CD8-positive, alpha-beta memory T cell (primary cell): ENCODE data around the gene PRKACG. TPM values are rescaled to one million over a fixed set of nuclear protein-coding genes. Genes with fewer than 3 reads are reported as not detected.
"Not testable (repeated sequence)": the region's sequence is repeated elsewhere in the genome, so short reads cannot be mapped to it uniquely, and the experiment has no call there.

ENCODE experiments used
- CTCF ChIA-PET: fragments of 350-600 bp; sonication (Branson Sonifier 250); formaldehyde crosslinking; loops from one replicate; lab custom pipeline; 2021; ENCODE audit warnings: antibody characterized with exemption; lab: Charles Lee
- POLR2A ChIA-PET: fragments of 350-600 bp; sonication (Branson Sonifier 250); formaldehyde crosslinking; loops from one replicate; lab custom pipeline; 2021; ENCODE audit warnings: antibody characterized with exemption; lab: Charles Lee
- DNase-seq, 5 donors: peaks; one replicate each; pipeline versions ENCODE4 v3.0.0 to v3.0.0-alpha.2; 2020 to 2022; ENCODE audit warnings: mixed read lengths in 1 of 5
- H3K27ac ChIP-seq: one replicate; pipeline ENCODE4 v1.7.0; 2013; ENCODE audit warnings: low read depth, mild to moderate bottlenecking, low read length, moderate library complexity
- H3K27me3 ChIP-seq: 2 replicates; pipeline ENCODE4 v1.7.0; 2013; ENCODE audit warnings: low read length, mild to moderate bottlenecking; ENCODE audit not compliant: insufficient read depth, poor library complexity, severe bottlenecking
- H3K36me3 ChIP-seq: 2 replicates; pipeline ENCODE4 v1.7.0; 2013; ENCODE audit warnings: mild to moderate bottlenecking, low read length, moderate library complexity; ENCODE audit not compliant: insufficient read depth
- H3K4me1 ChIP-seq: 2 replicates; pipeline ENCODE4 v1.7.0; 2013; ENCODE audit warnings: mild to moderate bottlenecking, low read length, moderate library complexity; ENCODE audit not compliant: insufficient read depth
- H3K4me3 ChIP-seq: 2 replicates; pipeline ENCODE4 v1.7.0; 2013; ENCODE audit warnings: mild to moderate bottlenecking, low read length
- H3K9me3 ChIP-seq: 2 replicates; pipeline ENCODE4 v1.7.0; 2013; ENCODE audit warnings: mild to moderate bottlenecking, low read length
- H3K27ac Mint-ChIP-seq, 8 donors: one replicate each; pipeline ENCODE4 v1.8.0; 2020 to 2021; ENCODE audit warnings: mixed read lengths in 8 of 8, mild to moderate bottlenecking in 6 of 8, inconsistent platforms in 3 of 8, moderate library complexity in 3 of 8
- H3K27me3 Mint-ChIP-seq, 2 donors: one replicate each; pipeline ENCODE4 v1.8.0; 2020 to 2021; ENCODE audit warnings: mixed read lengths in 2 of 2, mild to moderate bottlenecking in 1 of 2, moderate library complexity in 1 of 2
- H3K36me3 Mint-ChIP-seq, 3 donors: one replicate each; pipeline ENCODE4 v1.8.0; 2020 to 2021; ENCODE audit warnings: mixed read lengths in 3 of 3, inconsistent platforms in 1 of 3, mild to moderate bottlenecking in 1 of 3
- H3K4me1 Mint-ChIP-seq, 3 donors: one replicate each; pipeline ENCODE4 v1.8.0; 2020 to 2021; ENCODE audit warnings: mixed read lengths in 3 of 3, inconsistent platforms in 1 of 3, mild to moderate bottlenecking in 1 of 3
- H3K4me3 Mint-ChIP-seq, 7 donors: one replicate each; pipeline ENCODE4 v1.8.0; 2020 to 2021; ENCODE audit warnings: mixed read lengths in 7 of 7, mild to moderate bottlenecking in 6 of 7, moderate library complexity in 4 of 7, inconsistent platforms in 2 of 7
- H3K9me3 Mint-ChIP-seq, 5 donors: one replicate each; pipeline ENCODE4 v1.8.0; 2020 to 2022; ENCODE audit warnings: mixed read lengths in 5 of 5, mild to moderate bottlenecking in 3 of 5, moderate library complexity in 2 of 5, inconsistent platforms in 1 of 5
- polyA plus RNA-seq: library from polyadenylated mRNA; unstranded; fragments of 300-500 nt; fragmentation: Illumina TruSeq; gene quantifications from one replicate; pipeline ENCODE4 v1.2.3, GENCODE V29; 2021
- total RNA-seq, 2 experiments: library from RNA; stranded (reverse); gene quantifications; one replicate each; pipeline ENCODE4 v1.2.3, GENCODE V29; 2021

PRKACG gene
- not detected for total RNA-seq
- polyA plus RNA-seq, result not detected

- no peak within 1 kb of the TSS for H3K27ac Mint-ChIP-seq
These were observed at the start of gene PRKACG for GRCh38 chr9:69014013-69014412. TSS of gene PRKACG (minus strand) at chr9:69014113. CDS start at chr9:69014092, 21 bp downstream.

GRCh38 chr9:69062195-69062594 is 48.3 kb upstream of the PRKACG start:
- POLR2A ChIA-PET, result no interaction called here
- Histone ChIP-seq H3K36me3 (peaks cover 15% of the 10 kb centered on the region), H3K27ac (no peak overlapping the region), H3K9me3 (no peaks in the 10 kb centered on the region), H3K4me1 (no peaks in the 10 kb centered on the region), H3K4me3 (no peak overlapping the region), H3K27me3 (no peaks in the 10 kb centered on the region)
- CTCF ChIA-PET, result interaction anchor here (3.1 kb wide), 1 partner anchor 26 kb away, joined by 7 read pairs; the partner anchor contains the start of gene FXN
- Mint-ChIP-seq H3K27me3 (no peaks in the 10 kb centered on the region), H3K4me3 (no peak overlapping the region), H3K36me3 (peaks cover 4 to 75% (median 22%) of the 10 kb centered on the region in 3 donors), H3K27ac (no peak overlapping the region), H3K4me1 (peaks cover 4 to 10% (median 8%) of the 10 kb centered on the region in 3 donors), H3K9me3 (no peaks in the 10 kb centered on the region)
- no peak for DNase-seq

More at GRCh38 chr9:69014013-69014412, at the start of gene PRKACG:
- Histone ChIP-seq H3K36me3 (no peaks in the 10 kb centered on the region), H3K27ac (no peak within 1 kb of the TSS), H3K4me3 (no peak within 1 kb of the TSS), H3K9me3 (no peaks in the 10 kb centered on the region), H3K27me3 (no peaks in the 10 kb centered on the region), H3K4me1 (peaks cover 5% of the 10 kb centered on the region)
- no peak for DNase-seq
- CTCF ChIA-PET, result no interaction called here
- Mint-ChIP-seq H3K9me3 (peaks cover 0 to 2% (median 0%) of the 10 kb centered on the region in 5 donors), H3K36me3 (no peaks in the 10 kb centered on the region), H3K27me3 (peaks cover 8 to 44% of the 10 kb centered on the region in 2 donors), H3K4me1 (peaks cover 10 to 14% (median 14%) of the 10 kb centered on the region in 3 donors), H3K4me3 (peak within 1 kb of the TSS in 1 of 7 donors; percentile 14)
- POLR2A ChIA-PET, result no interaction called here

- no peak overlapping the region for H3K4me3 ChIP-seq
- Mint-ChIP-seq H3K36me3 (peaks cover 4 to 71% (median 17%) of the 10 kb centered on the region in 3 donors), H3K27ac (peak overlapping the region in 2 of 8 donors; percentile 43 to 77), H3K4me3 (no peak overlapping the region), H3K9me3 (no peaks in the 10 kb centered on the region), H3K27me3 (no peaks in the 10 kb centered on the region), H3K4me1 (peaks cover 4 to 15% (median 8%) of the 10 kb centered on the region in 3 donors)
- H3K4me1 ChIP-seq, result no peaks in the 10 kb centered on the region
- CTCF ChIA-PET, result interaction anchor here (3.1 kb wide), 1 partner anchor 25 kb away, joined by 7 read pairs; the partner anchor contains the start of gene FXN
- POLR2A ChIA-PET, result no interaction called here
- no peaks in the 10 kb centered on the region for H3K27me3 ChIP-seq
- H3K36me3 ChIP-seq, result peaks cover 16% of the 10 kb centered on the region
- no peaks in the 10 kb centered on the region for H3K9me3 ChIP-seq
- no peak for DNase-seq
- H3K27ac ChIP-seq, result no peak overlapping the region
These were observed 46.9 kb upstream of the PRKACG start for GRCh38 chr9:69060766-69061165.

DNA sequence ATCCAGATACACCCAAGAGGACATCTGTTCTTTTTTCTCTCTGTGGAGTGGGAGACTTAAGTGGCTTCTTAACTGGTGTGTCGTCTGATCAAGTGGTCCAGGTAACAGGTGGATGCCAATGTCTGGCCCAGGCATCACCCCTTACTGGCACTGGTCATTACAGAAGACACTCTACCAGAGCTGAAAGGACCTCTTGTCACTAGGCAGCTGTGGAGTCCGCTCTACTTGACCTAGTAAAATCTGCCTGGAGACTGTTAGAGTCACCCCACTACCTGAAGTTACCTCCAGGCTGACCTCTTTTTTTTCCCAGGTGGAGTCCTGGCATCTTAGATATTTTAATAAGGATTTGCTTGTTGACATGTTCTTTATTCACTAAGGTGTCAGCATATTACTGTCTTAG is 44.2 kb upstream of the PRKACG start:
- ChIA-PET POLR2A (no interaction called here), CTCF (interaction anchor here (2.9 to 6.3 kb wide), 2 partner anchors 22 to 135 kb away, joined by 12 to 54 read pairs; partner anchors contain the start of gene FXN)

DNA sequence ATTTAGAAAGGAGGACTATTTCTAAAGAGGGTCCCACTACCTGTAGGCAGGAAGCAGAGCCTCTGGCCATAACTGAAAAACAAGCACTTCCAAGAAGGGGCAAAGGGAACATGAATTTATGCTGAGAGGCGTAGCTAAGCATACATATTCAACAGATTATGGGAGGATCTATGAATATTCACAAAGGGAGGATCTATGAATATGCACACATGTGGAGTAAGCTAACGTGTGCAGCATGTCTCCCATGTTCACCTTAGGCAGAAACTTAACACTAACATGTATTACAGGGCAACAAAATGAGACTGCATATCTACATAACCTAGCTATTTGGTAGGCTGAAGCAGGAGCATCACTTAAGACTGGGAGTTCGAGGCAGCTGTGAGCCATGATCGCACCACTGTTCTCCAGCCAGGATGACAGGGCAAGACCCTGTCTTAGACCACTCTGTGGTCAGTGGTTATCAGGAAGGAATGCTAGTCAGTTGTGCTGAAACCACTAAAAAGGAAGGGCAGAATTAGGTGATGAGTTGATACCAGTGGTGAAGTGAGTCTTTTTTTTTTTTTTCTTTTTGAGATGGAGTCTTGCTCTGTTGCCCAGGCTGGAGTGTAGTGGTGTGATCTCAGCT is 42.4 kb upstream of the PRKACG start:
- H3K4me1 ChIP-seq, result no peaks in the 10 kb centered on the region
- Mint-ChIP-seq H3K27me3 (no peaks in the 10 kb centered on the region), H3K4me1 (peaks cover 4 to 15% (median 8%) of the 10 kb centered on the region in 3 donors), H3K4me3 (no peak overlapping the region), H3K27ac (no peak overlapping the region), H3K9me3 (no peaks in the 10 kb centered on the region), H3K36me3 (peaks cover 8 to 66% (median 19%) of the 10 kb centered on the region in 3 donors)
- CTCF ChIA-PET, result interaction anchor here (2.9 to 6.3 kb wide), 2 partner anchors 20 to 137 kb away, joined by 12 to 54 read pairs; partner anchors contain the start of gene FXN
- DNase-seq, result no peak
- no peak overlapping the region for H3K27ac ChIP-seq
- H3K4me3 ChIP-seq, result no peak overlapping the region
- POLR2A ChIA-PET, result no interaction called here
- H3K36me3 ChIP-seq, result peaks cover 13% of the 10 kb centered on the region
- no peaks in the 10 kb centered on the region for H3K27me3 ChIP-seq
- no peaks in the 10 kb centered on the region for H3K9me3 ChIP-seq

More for the DNA sequence above, 44.2 kb upstream of the PRKACG start:
- no peaks in the 10 kb centered on the region for H3K27me3 Mint-ChIP-seq
- no peaks in the 10 kb centered on the region for H3K27me3 ChIP-seq
- no peak for DNase-seq
- no peak overlapping the region for H3K27ac Mint-ChIP-seq
- no peaks in the 10 kb centered on the region for H3K9me3 Mint-ChIP-seq
- no peak overlapping the region for H3K4me3 Mint-ChIP-seq
- H3K36me3 Mint-ChIP-seq, result peaks cover 7 to 71% (median 19%) of the 10 kb centered on the region in 3 donors
- no peak overlapping the region for H3K27ac ChIP-seq
- H3K9me3 ChIP-seq, result no peaks in the 10 kb centered on the region
- no peak overlapping the region for H3K4me3 ChIP-seq
- peaks cover 4 to 15% (median 8%) of the 10 kb centered on the region in 3 donors for H3K4me1 Mint-ChIP-seq
- H3K36me3 ChIP-seq, result peaks cover 13% of the 10 kb centered on the region
- H3K4me1 ChIP-seq, result no peaks in the 10 kb centered on the region

DNA sequence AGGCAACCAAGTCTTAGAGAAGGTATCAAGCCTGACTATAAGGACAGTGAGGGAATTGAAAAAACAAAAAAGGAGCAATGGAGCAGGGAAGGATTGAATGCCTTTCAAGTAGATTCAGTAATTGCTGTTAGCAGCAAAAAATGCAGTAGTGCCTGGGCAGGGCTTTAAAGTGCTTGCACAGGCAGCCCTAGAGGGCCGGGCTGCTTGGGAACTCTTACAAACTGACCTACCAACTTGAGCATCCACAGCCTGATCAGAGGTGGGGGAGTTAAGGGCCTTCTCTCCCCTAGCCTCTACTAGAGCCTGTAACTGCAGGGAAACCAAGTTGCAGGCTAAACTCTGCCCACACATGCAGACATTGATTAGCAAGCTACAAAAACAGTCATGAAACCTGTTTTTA is 41.1 kb upstream of the PRKACG start:
- H3K9me3 Mint-ChIP-seq, result no peaks in the 10 kb centered on the region
- Histone ChIP-seq H3K36me3 (peaks cover 13% of the 10 kb centered on the region), H3K4me1 (no peaks in the 10 kb centered on the region), H3K4me3 (no peak overlapping the region), H3K27me3 (no peaks in the 10 kb centered on the region), H3K9me3 (no peaks in the 10 kb centered on the region), H3K27ac (no peak overlapping the region)
- no peak overlapping the region for H3K4me3 Mint-ChIP-seq
- peaks cover 3 to 63% (median 14%) of the 10 kb centered on the region in 3 donors for H3K36me3 Mint-ChIP-seq
- peaks cover 2 to 9% (median 4%) of the 10 kb centered on the region in 3 donors for H3K4me1 Mint-ChIP-seq
- ChIA-PET CTCF (interaction anchor here (1.4 to 6.3 kb wide), 4 partner anchors 11 to 139 kb away, joined by 3 to 54 read pairs (median 8); partner anchors contain the start of gene FXN), POLR2A (no interaction called here)
- H3K27me3 Mint-ChIP-seq, result no peaks in the 10 kb centered on the region
- no peak overlapping the region for H3K27ac Mint-ChIP-seq
- no peak for DNase-seq

- H3K27me3 Mint-ChIP-seq, H3K4me3 Mint-ChIP-seq, H3K4me1 ChIP-seq, H3K9me3 ChIP-seq, H3K4me3 ChIP-seq, H3K27me3 ChIP-seq, H3K9me3 Mint-ChIP-seq, DNase-seq, H3K4me1 Mint-ChIP-seq, H3K27ac ChIP-seq, H3K27ac Mint-ChIP-seq, POLR2A ChIA-PET: not testable (repeated sequence)
- CTCF ChIA-PET, result interaction anchor here (1.2 kb wide), 1 partner anchor 15 kb away, joined by 4 read pairs; the partner anchor contains the start of gene FXN
- peaks cover 21% of the 10 kb centered on the region for H3K36me3 ChIP-seq
- peaks cover 3 to 65% (median 10%) of the 10 kb centered on the region in 3 donors for H3K36me3 Mint-ChIP-seq
These were observed 37.0 kb upstream of the PRKACG start for GRCh38 chr9:69050936-69051335.

DNA sequence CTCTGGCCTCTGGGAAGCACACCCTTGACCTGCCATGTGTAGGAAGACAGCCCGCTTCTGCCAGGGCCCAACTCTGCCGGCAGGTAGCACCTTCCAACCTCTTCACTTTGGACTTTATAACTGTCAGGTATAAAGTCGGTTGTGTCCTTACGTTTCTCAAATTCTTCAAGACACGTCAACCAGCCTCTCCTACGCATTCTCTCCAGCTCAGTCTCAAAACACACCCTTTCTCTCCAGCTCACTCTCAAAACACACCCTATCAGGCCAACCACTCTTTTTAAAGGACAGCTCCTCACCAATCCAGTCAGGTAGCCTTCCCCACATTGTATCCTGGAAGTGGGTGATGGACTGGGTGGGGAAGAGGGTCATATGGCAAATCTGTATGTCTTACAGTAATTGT is 35.2 kb upstream of the PRKACG start:
- H3K9me3 Mint-ChIP-seq, result no peaks in the 10 kb centered on the region
- Histone ChIP-seq H3K4me1 (no peaks in the 10 kb centered on the region), H3K36me3 (peaks cover 15% of the 10 kb centered on the region), H3K27me3 (no peaks in the 10 kb centered on the region), H3K9me3 (no peaks in the 10 kb centered on the region), H3K27ac (no peak overlapping the region), H3K4me3 (no peak overlapping the region)
- ChIA-PET POLR2A (no interaction called here), CTCF (interaction anchor here (0.8 kb wide), 1 partner anchor 13 kb away, joined by 3 read pairs; no protein-coding TSS in a partner anchor)
- H3K36me3 Mint-ChIP-seq, result peaks cover 3 to 62% (median 14%) of the 10 kb centered on the region in 3 donors
- H3K27ac Mint-ChIP-seq, result peak overlapping the region in 3 of 8 donors; percentile 62 to 84 (median 84)
- no peak for DNase-seq
- H3K27me3 Mint-ChIP-seq, result peaks cover 0 to 1% of the 10 kb centered on the region in 2 donors
- no peak overlapping the region for H3K4me3 Mint-ChIP-seq
- peaks cover 8 to 9% (median 8%) of the 10 kb centered on the region in 3 donors for H3K4me1 Mint-ChIP-seq
